Activated CD4-positive, alpha-beta memory T cell treated with anti-CD3 and anti-CD28 coated beads, Interleukin-2, amount 10 ng/mL, durations not matched to agents 7 days and 5 days (primary cell): Measurements from ENCODE around the gene PIGC. TPM values are rescaled to one million over a fixed set of nuclear protein-coding genes. Genes with fewer than 3 reads are reported as not detected.

Experiments used
- total RNA-seq, 2 experiments: library from RNA; stranded (reverse); gene quantifications; one replicate each; pipeline ENCODE4 v1.2.3, GENCODE V29; 2021

Gene PIGC
- total RNA-seq, 2 experiments from 2014 or later, result 24.5 to 26.2 TPM

Other genes with a start within 250 kb of the PIGC start
- gene C1orf105, start 23.4 kb downstream of the PIGC start, total RNA-seq, result not detected
- 10 to 100 TPM; 27.3 to 30.8 TPM for gene SUCO, start 89.1 kb upstream of the PIGC start, total RNA-seq
- gene FASLG, start 215.0 kb upstream of the PIGC start, total RNA-seq, result 1 to 10 TPM; 3.6 to 3.9 TPM